Activated B cell treated with CpG ODN at 0.5 μM for 24 hours (primary cell): ENCODE measurements around the gene DMBT1. TPM values are rescaled to one million over a fixed set of nuclear protein-coding genes. Genes with fewer than 3 reads are reported as not detected.
"Not testable (repeated sequence)": the region's sequence is repeated elsewhere in the genome, so short reads cannot be mapped to it uniquely, and the experiment has no call there.

Source experiments
- ATAC-seq: fragments of 200-7000 bp; cut with Tn5 transposase; one replicate; pipeline ENCODE4 v1.10.0; 2021; ENCODE audit warnings: low read depth, mild to moderate bottlenecking, moderate library complexity
- CTCF ChIA-PET: fragments of 350-600 bp; sonication (Branson Sonifier 250); formaldehyde crosslinking; loops from one replicate; lab custom pipeline; 2021; ENCODE audit warnings: antibody characterized with exemption; lab: Charles Lee
- POLR2A ChIA-PET: fragments of 350-600 bp; sonication (Branson Sonifier 250); formaldehyde crosslinking; loops from one replicate; lab custom pipeline; 2021; ENCODE audit warnings: antibody characterized with exemption; lab: Charles Lee
- DNase-seq: peaks from one replicate; pipeline ENCODE4 v3.0.0; 2022
- H3K27ac Mint-ChIP-seq: one replicate; pipeline ENCODE4 v1.8.0; 2020; ENCODE audit warnings: mixed read lengths
- H3K27me3 Mint-ChIP-seq: one replicate; pipeline ENCODE4 v1.8.0; 2021; ENCODE audit warnings: mixed read lengths
- H3K36me3 Mint-ChIP-seq: one replicate; pipeline ENCODE4 v1.8.0; 2021; ENCODE audit warnings: low read depth, mixed read lengths
- H3K4me1 Mint-ChIP-seq: one replicate; pipeline ENCODE4 v1.8.0; 2021; ENCODE audit warnings: mixed read lengths
- H3K4me3 Mint-ChIP-seq: one replicate; pipeline ENCODE4 v1.8.0; 2020; ENCODE audit warnings: mild to moderate bottlenecking, mixed read lengths
- H3K9me3 Mint-ChIP-seq: one replicate; pipeline ENCODE4 v1.8.0; 2020; ENCODE audit warnings: mixed read lengths
- CTCF ChIP-seq: fragments of 200-600 bp; IDR thresholded peaks from one replicate; pipeline ENCODE4 v1.8.0; 2022; ENCODE audit warnings: antibody characterized with exemption, mild to moderate bottlenecking
- intact Hi-C: fragments of 100-400 bp; cut with micrococcal nuclease; formaldehyde crosslinking; loops from one replicate; pipeline ENCODE4 v1.15.1; 2024
- total RNA-seq: library from RNA; stranded (reverse); gene quantifications from 2 replicates; pipeline ENCODE4 v1.2.3, GENCODE V29; 2022

DMBT1 gene
- total RNA-seq, 1 donor from 2014 or later = not detected

- Mint-ChIP-seq H3K36me3 (no peaks in the 10 kb centered on the region), H3K27me3 (no peaks in the 10 kb centered on the region), H3K4me3 (no peak overlapping the region), H3K9me3 (no peaks in the 10 kb centered on the region), H3K27ac (no peak overlapping the region), H3K4me1 (no peaks in the 10 kb centered on the region)
- CTCF ChIA-PET = no interaction called here
- no peak for TF ChIP-seq CTCF
- POLR2A ChIA-PET = no interaction called here
- intact Hi-C loops = no loop called here
- no peak for ATAC-seq
- no peak for DNase-seq
Measured at GRCh38 chr10:122617476-122618270, 57.1 kb downstream of the DMBT1 start.

DNA sequence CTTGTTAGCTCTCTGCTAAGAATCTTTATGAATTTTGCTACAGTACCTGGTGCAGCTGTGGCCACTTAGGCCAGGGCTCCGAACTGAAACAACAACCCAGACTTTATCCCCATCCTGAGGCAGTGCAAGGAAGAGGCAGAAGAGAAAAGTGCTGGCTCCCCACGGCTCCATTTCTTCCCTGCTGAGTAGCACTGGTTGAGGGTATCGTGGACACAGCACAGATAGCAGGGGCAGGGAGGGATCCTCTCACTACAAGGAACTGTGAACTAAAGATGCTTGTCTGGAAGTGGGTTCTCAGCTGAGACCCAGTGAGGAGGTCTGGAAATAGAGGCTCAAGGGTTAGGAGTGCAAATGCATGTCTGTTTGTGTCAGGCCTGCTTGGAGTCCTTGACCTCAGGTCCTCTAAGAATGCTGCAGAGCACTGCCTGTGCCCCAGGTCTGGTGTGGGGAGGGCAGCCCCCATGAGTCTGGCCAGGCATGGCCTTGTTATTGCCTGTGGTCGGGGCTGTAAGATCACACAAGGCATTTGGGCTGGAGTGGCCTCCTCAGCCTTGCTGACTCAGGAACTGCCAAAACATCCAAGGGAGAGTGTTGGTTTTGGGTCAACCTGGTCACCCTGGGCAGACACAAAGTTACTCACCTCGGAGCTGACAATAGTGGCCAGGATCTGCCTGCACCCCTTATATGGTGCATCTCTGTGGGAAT, 58.1 kb downstream of the DMBT1 start:
- POLR2A ChIA-PET = no interaction called here
- intact Hi-C loops = no loop called here
- ATAC-seq (no peak), DNase-seq (no peak)
- CTCF ChIA-PET = no interaction called here
- Mint-ChIP-seq H3K36me3 (no peaks in the 10 kb centered on the region), H3K27ac (no peak overlapping the region), H3K4me1 (no peaks in the 10 kb centered on the region), H3K4me3 (no peak overlapping the region), H3K9me3 (peaks cover 2% of the 10 kb centered on the region), H3K27me3 (no peaks in the 10 kb centered on the region)
- TF ChIP-seq CTCF = no peak

- H3K27ac Mint-ChIP-seq, intact Hi-C loops, POLR2A ChIA-PET, H3K9me3 Mint-ChIP-seq, H3K4me3 Mint-ChIP-seq, CTCF ChIA-PET, H3K4me1 Mint-ChIP-seq, ATAC-seq, H3K36me3 Mint-ChIP-seq, DNase-seq, H3K27me3 Mint-ChIP-seq: not testable (repeated sequence)
Measured at GRCh38 chr10:122620961-122621360, 60.4 kb downstream of the DMBT1 start.

- CTCF ChIA-PET = no interaction called here
- Mint-ChIP-seq H3K27me3 (no peaks in the 10 kb centered on the region), H3K4me3 (no peak overlapping the region), H3K36me3 (no peaks in the 10 kb centered on the region), H3K27ac (no peak overlapping the region), H3K4me1 (no peaks in the 10 kb centered on the region), H3K9me3 (peaks cover 2% of the 10 kb centered on the region)
- intact Hi-C loops = no loop called here
- POLR2A ChIA-PET = no interaction called here
- TF ChIP-seq CTCF = no peak
- DNase-seq (no peak), ATAC-seq (no peak)
Measured at GRCh38 chr10:122624546-122624945, 64.0 kb downstream of the DMBT1 start.

- intact Hi-C loops = no loop called here
- no peaks in the 10 kb centered on the region for H3K9me3 Mint-ChIP-seq
- POLR2A ChIA-PET = no interaction called here
- H3K27me3 Mint-ChIP-seq = no peaks in the 10 kb centered on the region
- H3K36me3 Mint-ChIP-seq = no peaks in the 10 kb centered on the region
- ATAC-seq (no peak), DNase-seq (no peak)
- no peaks in the 10 kb centered on the region for H3K4me1 Mint-ChIP-seq
- no peak overlapping the region for H3K27ac Mint-ChIP-seq
- H3K4me3 Mint-ChIP-seq = no peak overlapping the region
- CTCF ChIA-PET = no interaction called here
- TF ChIP-seq CTCF = no peak
Measured at GRCh38 chr10:122630526-122630925, 70.0 kb downstream of the DMBT1 start.
